ENCODE results near the gene OSBP.
"Not testable (repeated sequence)": the region's sequence is repeated elsewhere in the genome, so short reads cannot be mapped to it uniquely, and the experiment has no call there.

Gene OSBP

GRCh38 chr11:59550842-59551658 lies 64.5 kb downstream of the OSBP start:
- peak; percentile 92 for DNase-seq

- peak; percentile 94 for DNase-seq
Observed at GRCh38 chr11:59550368-59550841, 65.2 kb downstream of the OSBP start.

GRCh38 chr11:59548309-59548656 lies 67.3 kb downstream of the OSBP start:
- DNase-seq: no peak

GRCh38 chr11:59547605-59548308 lies 67.8 kb downstream of the OSBP start:
- DNase-seq: not testable (repeated sequence)

GRCh38 chr11:59545179-59546020 lies 70.2 kb downstream of the OSBP start:
- no peak for DNase-seq

- DNase-seq: no peak
Observed at GRCh38 chr11:59544869-59545178, 70.8 kb downstream of the OSBP start.

- DNase-seq: not testable (repeated sequence)
Observed at GRCh38 chr11:59543713-59544112, 71.9 kb downstream of the OSBP start.

- DNase-seq: no peak
Observed at GRCh38 chr11:59542142-59542810, 73.3 kb downstream of the OSBP start.

- no peak for DNase-seq
Observed at GRCh38 chr11:59534676-59535075, 80.9 kb downstream of the OSBP start.

- DNase-seq: no peak
Observed at GRCh38 chr11:59532620-59533019, 83.0 kb downstream of the OSBP start.

GRCh38 chr11:59528711-59529110 lies 86.9 kb downstream of the OSBP start:
- DNase-seq: no peak

All from stimulated activated CD8-positive, alpha-beta memory T cell treated with anti-CD3 and anti-CD28 coated beads, Interleukin-4, amount 100 ng/mL, for 48 hours (primary cell).